Measurements from ENCODE around the gene SLC17A7. TPM values are rescaled to one million over a fixed set of nuclear protein-coding genes. Genes with fewer than 3 reads are reported as not detected.

SLC17A7 gene
- under 1 TPM; 0.59 to 0.67 TPM for total RNA-seq

DNA sequence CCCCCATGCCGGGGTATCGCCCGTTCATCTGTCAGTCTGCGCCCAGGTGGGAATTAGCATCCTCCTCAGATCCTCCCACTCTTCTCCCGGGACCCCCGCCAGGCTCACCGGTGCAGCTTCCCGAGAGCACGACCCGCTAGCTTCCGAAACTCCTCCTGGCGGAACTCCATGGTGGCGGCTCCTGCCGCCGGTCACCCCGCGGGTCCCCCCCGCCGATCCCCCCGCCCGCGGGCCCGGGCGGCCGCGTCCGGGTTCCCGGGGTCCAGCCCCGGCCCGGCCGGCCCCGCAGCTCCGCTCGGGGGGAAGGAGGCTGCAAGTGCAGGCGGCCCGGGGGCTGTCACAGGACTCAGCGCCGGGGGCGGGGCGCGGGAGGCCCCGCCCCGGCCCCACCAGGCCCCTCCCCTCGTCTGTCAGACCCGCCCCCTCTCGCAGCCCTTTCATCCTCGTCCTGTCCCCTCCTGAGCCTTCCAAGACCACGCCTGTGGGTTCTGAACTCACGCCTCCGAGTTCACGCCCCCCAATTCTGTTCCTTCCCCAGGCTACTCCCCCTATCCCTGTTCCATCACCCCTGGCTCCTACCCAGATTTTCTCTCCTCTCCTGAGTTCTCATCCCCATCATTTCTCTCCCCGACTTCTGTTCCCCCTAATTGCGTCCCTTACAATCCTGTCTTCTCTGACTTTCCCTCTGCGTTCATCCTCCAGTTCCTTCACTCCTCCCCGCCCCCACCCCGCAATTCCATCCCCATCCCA lies at the start of gene SLC17A7:
Gene SLC17A7, minus strand, starts transcription at position 318 of the 750 bp plus-strand sequence. Its CDS starts 148 bp downstream, at position 170.
- Histone ChIP-seq H3K27me3 (peaks cover 0 to 1% of the 10 kb centered on the region in 2 donors), H3K9me3 (no peaks in the 10 kb centered on the region), H3K4me1 (peaks cover 0 to 16% of the 10 kb centered on the region in 2 donors), H3K27ac (peak within 1 kb of the TSS; percentile 89 to 90), H3K4me3 (peak within 1 kb of the TSS; percentile 56 to 73), H3K36me3 (no peaks in the 10 kb centered on the region)
- TF ChIP-seq, protein P1, sequence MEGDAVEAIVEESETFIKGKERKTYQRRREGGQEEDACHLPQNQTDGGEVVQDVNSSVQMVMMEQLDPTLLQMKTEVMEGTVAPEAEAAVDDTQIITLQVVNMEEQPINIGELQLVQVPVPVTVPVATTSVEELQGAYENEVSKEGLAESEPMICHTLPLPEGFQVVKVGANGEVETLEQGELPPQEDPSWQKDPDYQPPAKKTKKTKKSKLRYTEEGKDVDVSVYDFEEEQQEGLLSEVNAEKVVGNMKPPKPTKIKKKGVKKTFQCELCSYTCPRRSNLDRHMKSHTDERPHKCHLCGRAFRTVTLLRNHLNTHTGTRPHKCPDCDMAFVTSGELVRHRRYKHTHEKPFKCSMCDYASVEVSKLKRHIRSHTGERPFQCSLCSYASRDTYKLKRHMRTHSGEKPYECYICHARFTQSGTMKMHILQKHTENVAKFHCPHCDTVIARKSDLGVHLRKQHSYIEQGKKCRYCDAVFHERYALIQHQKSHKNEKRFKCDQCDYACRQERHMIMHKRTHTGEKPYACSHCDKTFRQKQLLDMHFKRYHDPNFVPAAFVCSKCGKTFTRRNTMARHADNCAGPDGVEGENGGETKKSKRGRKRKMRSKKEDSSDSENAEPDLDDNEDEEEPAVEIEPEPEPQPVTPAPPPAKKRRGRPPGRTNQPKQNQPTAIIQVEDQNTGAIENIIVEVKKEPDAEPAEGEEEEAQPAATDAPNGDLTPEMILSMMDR (IDR thresholded peaks at IDR 0.05) = no peak
- peak; percentile 71 for DNase-seq (ENCODE audit: low spot score)

DNA sequence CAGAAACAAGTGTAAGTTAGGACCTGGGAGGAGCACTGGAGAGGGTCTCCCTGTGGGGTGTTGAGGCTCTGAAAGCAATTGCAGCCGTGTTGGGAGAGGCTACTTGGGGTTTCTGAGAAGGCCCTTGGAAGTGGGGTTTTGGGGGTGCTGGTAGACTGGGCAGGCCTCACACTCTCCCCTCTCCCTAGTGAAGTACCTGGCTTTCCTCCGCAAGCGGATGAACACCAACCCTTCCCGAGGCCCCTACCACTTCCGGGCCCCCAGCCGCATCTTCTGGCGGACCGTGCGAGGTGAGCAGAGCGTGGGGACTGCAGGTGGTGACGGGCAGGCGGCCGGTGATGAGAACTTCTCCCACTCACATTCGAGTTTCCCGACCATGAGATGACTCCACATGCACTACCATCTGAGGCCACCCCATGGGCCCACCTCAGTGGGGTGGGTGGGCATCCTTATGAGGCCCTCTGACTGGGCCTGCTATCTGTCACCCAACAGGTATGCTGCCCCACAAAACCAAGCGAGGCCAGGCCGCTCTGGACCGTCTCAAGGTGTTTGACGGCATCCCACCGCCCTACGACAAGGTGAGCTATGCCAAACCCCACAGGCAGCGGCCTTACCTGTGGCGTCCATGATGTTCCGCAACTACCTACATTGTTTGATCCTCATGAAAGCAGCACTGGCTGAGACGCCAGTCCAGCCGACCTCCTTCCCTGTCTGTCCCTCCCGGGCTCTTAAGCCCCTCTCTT lies 49.1 kb upstream of the SLC17A7 start:
- no peak for DNase-seq (ENCODE audit: low spot score)
- H3K9me3 ChIP-seq = no peaks in the 10 kb centered on the region
- H3K4me3 ChIP-seq = no peak overlapping the region
- peaks cover 0 to 30% of the 10 kb centered on the region in 2 donors for H3K4me1 ChIP-seq
- peaks cover 48% of the 10 kb centered on the region for H3K36me3 ChIP-seq
- TF ChIP-seq, protein P1 (IDR thresholded peaks at IDR 0.05) = no peak
- no peaks in the 10 kb centered on the region for H3K27me3 ChIP-seq
- H3K27ac ChIP-seq = peak overlapping the region in 1 of 2 donors; percentile 96

DNA sequence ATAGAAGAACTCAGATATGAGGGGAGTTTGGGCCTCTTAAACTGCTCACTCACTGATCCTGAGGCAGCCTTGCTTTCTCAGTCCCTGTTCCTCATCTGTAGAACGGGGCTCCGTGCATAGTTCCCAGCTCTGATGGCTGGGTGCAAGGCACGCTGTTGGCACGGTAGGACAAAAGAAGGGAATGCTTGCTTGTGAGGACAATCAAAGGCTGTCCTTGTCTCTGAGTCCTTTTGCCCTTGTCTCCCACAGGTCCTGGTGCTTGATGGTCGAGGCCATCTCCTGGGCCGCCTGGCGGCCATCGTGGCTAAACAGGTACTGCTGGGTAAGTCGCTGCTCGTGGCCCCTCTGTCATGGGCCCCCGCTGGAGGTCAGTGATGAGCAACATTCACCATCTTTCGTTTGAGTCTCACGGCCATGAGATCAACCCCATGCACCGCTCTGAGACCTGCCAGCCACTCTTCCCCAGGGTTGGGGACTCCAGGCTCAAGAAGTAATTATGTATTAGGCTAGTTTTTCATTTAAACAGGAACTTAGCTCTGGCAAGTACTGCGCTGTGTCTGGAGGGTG lies 48.4 kb upstream of the SLC17A7 start:
- Histone ChIP-seq H3K27ac (peak overlapping the region; percentile 11 to 96), H3K36me3 (peaks cover 48% of the 10 kb centered on the region)
- DNase-seq (ENCODE audit: low spot score) = no peak

DNA sequence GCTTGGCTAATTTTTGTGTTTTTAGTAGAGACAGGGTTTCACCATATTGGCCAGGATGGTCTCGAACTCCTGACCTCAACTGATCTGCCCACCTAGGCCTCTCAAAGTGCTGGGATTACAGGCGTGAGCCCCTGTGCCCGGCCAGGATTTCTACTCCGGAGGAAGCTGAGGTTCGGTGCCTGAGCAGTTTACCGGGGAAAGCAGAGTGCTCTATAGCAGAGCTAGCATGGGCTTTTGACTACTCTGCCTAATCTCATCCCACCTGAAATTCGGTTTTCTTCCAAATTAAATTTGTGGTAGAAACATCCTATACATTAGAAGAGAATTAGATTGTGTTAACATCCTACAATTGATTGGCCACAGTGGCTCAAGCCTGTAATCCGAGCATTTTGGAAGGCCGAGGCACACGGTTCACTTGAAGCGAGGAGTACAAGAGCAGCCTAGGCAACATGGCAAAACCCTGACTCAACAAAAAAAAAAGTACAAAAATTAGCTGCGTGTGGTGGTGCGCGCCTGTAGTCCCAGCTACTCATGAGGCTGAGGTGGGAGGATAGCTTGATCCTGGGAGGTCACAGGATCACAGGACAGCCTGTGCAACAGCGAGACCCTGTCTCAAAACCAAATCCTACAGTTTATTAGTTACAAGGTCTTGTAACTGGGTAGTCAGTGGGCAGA lies 47.7 kb upstream of the SLC17A7 start:
- Histone ChIP-seq H3K27ac (peak overlapping the region; percentile 11 to 96), H3K36me3 (peaks cover 48% of the 10 kb centered on the region), H3K27me3 (no peaks in the 10 kb centered on the region), H3K9me3 (no peaks in the 10 kb centered on the region), H3K4me3 (peak overlapping the region; percentile 83 to 98), H3K4me1 (peaks cover 0 to 28% of the 10 kb centered on the region in 2 donors)
- DNase-seq (ENCODE audit: low spot score) = no peak
- TF ChIP-seq, protein P1 (IDR thresholded peaks at IDR 0.05) = no peak

More for the DNA sequence above, 48.4 kb upstream of the SLC17A7 start:
- H3K27me3 ChIP-seq = no peaks in the 10 kb centered on the region
- H3K4me1 ChIP-seq = peaks cover 0 to 28% of the 10 kb centered on the region in 2 donors
- TF ChIP-seq, protein P1 (IDR thresholded peaks at IDR 0.05) = no peak
- peak overlapping the region; percentile 83 to 98 for H3K4me3 ChIP-seq
- H3K9me3 ChIP-seq = no peaks in the 10 kb centered on the region

DNA sequence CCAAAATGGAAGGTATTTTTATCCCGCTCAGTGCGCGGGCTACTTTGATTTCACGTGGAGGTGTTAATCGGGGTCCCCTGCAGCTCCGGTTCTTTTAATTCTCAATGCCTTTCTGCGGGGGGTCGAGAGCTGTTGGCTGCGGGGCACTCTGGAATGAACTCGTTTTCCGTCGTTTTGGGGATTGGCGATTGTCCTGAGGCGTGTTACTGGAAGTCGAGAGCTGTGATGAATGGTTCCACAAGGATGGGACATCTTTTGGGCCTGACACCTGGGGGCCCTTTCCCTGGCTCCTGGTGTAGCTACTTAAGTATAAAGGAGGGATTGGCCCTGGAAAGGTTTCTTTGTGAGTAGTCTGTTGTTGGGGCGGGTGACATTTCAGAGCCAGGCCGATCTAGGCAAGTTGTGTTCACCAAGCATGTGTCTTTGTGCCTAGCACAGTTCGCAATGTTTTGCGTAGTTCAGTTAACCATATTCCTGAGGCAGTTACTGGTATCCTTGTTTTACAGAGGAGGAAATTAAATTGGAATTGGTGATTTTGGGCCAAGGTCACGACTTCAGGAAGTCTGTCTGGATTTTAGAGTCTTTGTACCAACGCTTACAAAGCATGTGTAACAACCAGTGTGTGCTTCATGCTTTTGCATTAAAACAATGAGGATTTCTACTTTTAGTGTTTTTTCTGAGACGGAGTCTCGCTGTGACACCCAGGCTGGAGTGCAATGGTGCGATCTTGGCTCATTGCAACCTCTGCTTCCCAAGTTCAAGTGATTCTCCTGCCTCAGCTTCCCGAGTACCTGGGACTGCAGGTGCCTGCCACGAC lies 46.9 kb upstream of the SLC17A7 start:
- peak overlapping the region; percentile 85 to 96 for H3K27ac ChIP-seq
- H3K36me3 ChIP-seq = peaks cover 46% of the 10 kb centered on the region
- H3K4me1 ChIP-seq = peaks cover 0 to 28% of the 10 kb centered on the region in 2 donors
- TF ChIP-seq, protein P1 (IDR thresholded peaks at IDR 0.05) = no peak
- H3K9me3 ChIP-seq = no peaks in the 10 kb centered on the region
- peak overlapping the region; percentile 83 to 98 for H3K4me3 ChIP-seq
- H3K27me3 ChIP-seq = no peaks in the 10 kb centered on the region
- DNase-seq (ENCODE audit: low spot score) = no peak
